Fibroblast of lung (primary cell): ENCODE data around the gene ZNF564. TPM values are rescaled to one million over a fixed set of nuclear protein-coding genes. Genes with fewer than 3 reads are reported as not detected.

ENCODE experiments used
- DNase-seq, 2 donors: peaks; one replicate each; pipeline versions ENCODE4 v3.0.0 to v3.0.0-alpha.2; 2010; ENCODE audit warnings: low read depth in 2 of 2
- H2AFZ ChIP-seq: 2 replicates; pipeline ENCODE4 v1.5.1; 2012; ENCODE audit warnings: low read length, control low read depth, inconsistent platforms
- H3K27ac ChIP-seq: 2 replicates; pipeline ENCODE4 v1.5.1; 2011; ENCODE audit warnings: low read length, control low read depth; ENCODE audit not compliant: insufficient read depth
- H3K27me3 ChIP-seq: 2 replicates; pipeline ENCODE4 v1.5.1; 2011; ENCODE audit warnings: mild to moderate bottlenecking, low read length; ENCODE audit not compliant: control insufficient read depth, insufficient read depth
- H3K36me3 ChIP-seq: 2 replicates; pipeline ENCODE4 v1.5.1; 2011; ENCODE audit warnings: low read length; ENCODE audit not compliant: control insufficient read depth, insufficient read depth
- H3K4me1 ChIP-seq: 2 replicates; pipeline ENCODE4 v1.5.1; 2011; ENCODE audit warnings: low read length; ENCODE audit not compliant: control insufficient read depth, insufficient read depth; ENCODE audit errors: extremely low read depth
- H3K4me2 ChIP-seq: 2 replicates; pipeline ENCODE4 v1.5.1; 2011; ENCODE audit warnings: low read length, control low read depth; ENCODE audit not compliant: insufficient read depth; ENCODE audit errors: extremely low read depth
- H3K4me3 ChIP-seq, 4 experiments: fragments of 200-600 bp in 1 of 4; sonication (generic) in 1 of 4; replicated peaks in 1 of 4; 2 replicates each; pipeline ENCODE4 v1.5.1; 2011 to 2016; ENCODE audit warnings: low read length in 4 of 4, low read depth in 3 of 4, mild to moderate bottlenecking in 3 of 4, control low read depth in 2 of 4, inconsistent platforms in 1 of 4, mixed read lengths in 1 of 4; ENCODE audit not compliant: insufficient read depth in 1 of 4; ENCODE audit errors: control extremely low read depth in 1 of 4
- H3K79me2 ChIP-seq: 2 replicates; pipeline ENCODE4 v1.5.1; 2012; ENCODE audit warnings: mild to moderate bottlenecking, low read length, inconsistent platforms; ENCODE audit not compliant: control insufficient read depth, insufficient read depth
- H3K9ac ChIP-seq: 2 replicates; pipeline ENCODE4 v1.5.1; 2011; ENCODE audit warnings: mild to moderate bottlenecking, low read length, control low read depth; ENCODE audit not compliant: insufficient read depth
- H3K9me3 ChIP-seq: 2 replicates; pipeline ENCODE4 v1.5.1; 2012; ENCODE audit warnings: low read depth, low read length; ENCODE audit not compliant: control insufficient read depth, insufficient read depth
- H4K20me1 ChIP-seq: 2 replicates; pipeline ENCODE4 v1.5.1; 2011; ENCODE audit warnings: low read length; ENCODE audit not compliant: control insufficient read depth, insufficient read depth; ENCODE audit errors: extremely low read depth
- EZH2 ChIP-seq: IDR thresholded peaks from 2 replicates; pipeline ENCODE4 v1.5.1; 2012; ENCODE audit warnings: low read length, control low read depth, mild to moderate bottlenecking; ENCODE audit errors: missing control alignments
- polyA plus RNA-seq, 2 donors: library from polyadenylated mRNA; depleted of rRNA in 1 of 2; stranded (reverse) in 1 of 2; unstranded in 1 of 2; fragments of >200 nt; gene quantifications; 2 replicates each; pipeline ENCODE4 v1.2.1, GENCODE V29; 2011 to 2012; ENCODE audit warnings: missing spikeins in 1 of 2
- total RNA-seq: library from RNA; depleted of rRNA; stranded (reverse); fragments of >200 nt; gene quantifications from 2 replicates; pipeline ENCODE4 v1.2.1, GENCODE V29; 2014
- TF ChIP-seq, protein P1 (sequence below), 2 donors: IDR thresholded peaks in 1 of 2; conservative IDR thresholded peaks in 1 of 2; 1 replicate in 1 of 2; 2 replicates in 1 of 2; pipeline ENCODE4 v1.5.1; 2011 to 2012; ENCODE audit warnings: low read length in 2 of 2, control low read depth in 1 of 2, inconsistent platforms in 1 of 2, low read depth in 1 of 2, mild to moderate bottlenecking in 1 of 2

ZNF564 gene
- total and polyA plus RNA-seq, 2 donors (not counting 1 experiment from before 2014, with no cell fraction given), result 4.5 to 12.2 TPM

DNA sequence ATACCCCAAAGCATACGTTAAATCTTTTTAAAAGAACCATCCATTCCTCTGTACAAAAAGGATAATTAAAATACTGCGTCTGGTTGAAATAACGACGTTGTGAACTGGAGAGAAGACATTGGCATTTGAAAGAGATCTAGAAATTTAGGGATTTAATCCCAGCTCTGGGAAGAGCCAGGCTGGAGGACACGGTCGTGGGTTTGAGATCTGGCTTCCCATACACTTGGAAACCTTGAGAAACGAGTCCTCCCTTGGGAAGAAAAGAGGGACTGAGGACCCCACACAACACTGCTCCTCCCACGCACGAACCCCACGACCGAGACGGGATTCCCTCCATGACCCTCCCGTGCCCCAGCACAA is 67.3 kb downstream of the ZNF564 start:
- Histone ChIP-seq H3K4me1 (no peaks in the 10 kb centered on the region), H3K4me3 (peak overlapping the region; percentile 79 to 89 (median 86)), H3K9ac (peak overlapping the region; percentile 70), H3K27me3 (no peaks in the 10 kb centered on the region), H2AFZ (peak overlapping the region; percentile 97), H3K36me3 (no peaks in the 10 kb centered on the region), H3K9me3 (no peaks in the 10 kb centered on the region), H4K20me1 (no peaks in the 10 kb centered on the region), H3K4me2 (peak overlapping the region; percentile 71), H3K27ac (peak overlapping the region; percentile 74), H3K79me2 (no peaks in the 10 kb centered on the region)
- no peak for TF ChIP-seq EZH2
- TF ChIP-seq, protein P1, sequence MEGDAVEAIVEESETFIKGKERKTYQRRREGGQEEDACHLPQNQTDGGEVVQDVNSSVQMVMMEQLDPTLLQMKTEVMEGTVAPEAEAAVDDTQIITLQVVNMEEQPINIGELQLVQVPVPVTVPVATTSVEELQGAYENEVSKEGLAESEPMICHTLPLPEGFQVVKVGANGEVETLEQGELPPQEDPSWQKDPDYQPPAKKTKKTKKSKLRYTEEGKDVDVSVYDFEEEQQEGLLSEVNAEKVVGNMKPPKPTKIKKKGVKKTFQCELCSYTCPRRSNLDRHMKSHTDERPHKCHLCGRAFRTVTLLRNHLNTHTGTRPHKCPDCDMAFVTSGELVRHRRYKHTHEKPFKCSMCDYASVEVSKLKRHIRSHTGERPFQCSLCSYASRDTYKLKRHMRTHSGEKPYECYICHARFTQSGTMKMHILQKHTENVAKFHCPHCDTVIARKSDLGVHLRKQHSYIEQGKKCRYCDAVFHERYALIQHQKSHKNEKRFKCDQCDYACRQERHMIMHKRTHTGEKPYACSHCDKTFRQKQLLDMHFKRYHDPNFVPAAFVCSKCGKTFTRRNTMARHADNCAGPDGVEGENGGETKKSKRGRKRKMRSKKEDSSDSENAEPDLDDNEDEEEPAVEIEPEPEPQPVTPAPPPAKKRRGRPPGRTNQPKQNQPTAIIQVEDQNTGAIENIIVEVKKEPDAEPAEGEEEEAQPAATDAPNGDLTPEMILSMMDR (conservative IDR thresholded peaks at IDR 0.05 in 1 of 2, IDR thresholded peaks at IDR 0.05 in 1 of 2; ENCODE audit: low read depth in 1 of 2, low read length in 2 of 2), result no peak
- peak; percentile 9 to 15 for DNase-seq

DNA sequence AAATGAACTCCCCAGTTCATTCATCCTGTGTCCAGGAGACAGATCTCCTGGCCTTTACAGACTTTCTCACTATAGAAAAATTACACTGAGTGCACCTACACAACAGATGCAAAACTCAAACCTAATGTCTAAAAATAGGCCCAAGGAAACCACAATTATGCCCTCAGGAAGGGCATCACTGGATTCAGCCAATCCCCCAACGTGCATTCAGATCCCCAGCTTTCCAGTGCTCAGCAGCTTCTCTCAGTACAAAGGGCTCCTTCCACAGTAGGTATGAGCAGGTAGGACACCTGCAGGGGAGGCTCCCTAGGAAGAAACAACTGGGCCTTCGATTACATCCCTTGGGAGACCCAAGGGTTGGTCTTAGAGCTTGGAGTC is 68.8 kb downstream of the ZNF564 start:
- H3K27ac ChIP-seq, result no peak overlapping the region
- H3K36me3 ChIP-seq, result no peaks in the 10 kb centered on the region
- DNase-seq, result peak in 1 of 2 donors; percentile 30
- H3K4me3 ChIP-seq, result no peak overlapping the region
- H3K4me2 ChIP-seq, result no peak overlapping the region
- H3K79me2 ChIP-seq, result no peaks in the 10 kb centered on the region
- H4K20me1 ChIP-seq, result no peaks in the 10 kb centered on the region
- no peaks in the 10 kb centered on the region for H3K9me3 ChIP-seq
- TF ChIP-seq EZH2, result no peak
- TF ChIP-seq, protein P1 (conservative IDR thresholded peaks at IDR 0.05 in 1 of 2, IDR thresholded peaks at IDR 0.05 in 1 of 2; ENCODE audit: low read depth in 1 of 2, low read length in 2 of 2), result no peak
- H3K4me1 ChIP-seq, result no peaks in the 10 kb centered on the region
- no peak overlapping the region for H3K9ac ChIP-seq
- no peak overlapping the region for H2AFZ ChIP-seq
- no peaks in the 10 kb centered on the region for H3K27me3 ChIP-seq

DNA sequence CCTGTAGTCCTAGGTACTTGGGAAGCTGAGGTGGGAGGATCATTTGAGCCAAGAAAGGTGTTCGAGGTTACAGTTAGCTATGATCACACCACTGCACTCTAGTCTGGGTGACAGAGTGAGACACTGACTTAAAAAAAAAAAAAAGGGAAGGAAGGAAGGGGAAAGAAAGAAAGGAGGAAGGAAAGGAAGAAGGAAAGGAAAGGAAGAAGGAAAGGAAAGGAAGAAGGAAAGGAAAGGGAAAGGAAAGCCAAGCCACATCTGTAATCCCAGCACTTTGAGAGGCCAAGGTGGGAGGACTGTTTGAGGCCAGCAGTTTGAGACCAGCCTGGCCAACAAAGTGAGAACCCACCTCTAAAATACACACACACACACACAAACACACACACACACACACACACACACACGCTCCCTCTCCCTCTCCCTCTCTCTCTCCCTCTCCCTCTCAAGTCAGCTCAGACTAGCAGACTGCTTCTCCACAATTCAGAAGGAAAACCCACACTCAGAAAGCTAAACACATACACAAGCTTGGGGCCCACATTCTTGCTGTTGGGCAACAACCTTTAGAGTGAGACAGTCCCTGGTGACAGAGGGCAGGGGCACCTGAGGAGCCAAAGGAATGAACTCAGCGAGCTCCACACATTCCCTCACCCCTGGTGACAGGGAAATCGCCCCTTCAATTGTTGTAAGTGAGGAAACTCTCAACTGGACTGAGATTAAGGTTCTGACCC is 69.3 kb downstream of the ZNF564 start:
- Histone ChIP-seq H3K9ac (no peak overlapping the region), H2AFZ (no peak overlapping the region), H3K27me3 (no peaks in the 10 kb centered on the region), H3K4me2 (no peak overlapping the region), H3K9me3 (no peaks in the 10 kb centered on the region), H3K36me3 (no peaks in the 10 kb centered on the region), H3K4me3 (no peak overlapping the region), H4K20me1 (no peaks in the 10 kb centered on the region), H3K4me1 (no peaks in the 10 kb centered on the region), H3K79me2 (no peaks in the 10 kb centered on the region), H3K27ac (no peak overlapping the region)
- DNase-seq, result no peak
- no peak for TF ChIP-seq EZH2
- TF ChIP-seq, protein P1 (conservative IDR thresholded peaks at IDR 0.05 in 1 of 2, IDR thresholded peaks at IDR 0.05 in 1 of 2; ENCODE audit: low read depth in 1 of 2, low read length in 2 of 2), result no peak
